Trophoblast cell (in vitro differentiated cells and primary cell): ENCODE data around the gene MARCO.

Experiments
- DNase-seq, 2 donors: peaks; one replicate each; pipeline ENCODE4 v3.0.0-alpha.2; 2016
- H2AFZ ChIP-seq: 2 replicates; pipeline ENCODE4 v1.6.1; 2013; ENCODE audit warnings: low read length, moderate library complexity, mild to moderate bottlenecking; ENCODE audit not compliant: insufficient read depth, poor library complexity
- H2AK5ac ChIP-seq: 2 replicates; pipeline ENCODE4 v1.6.1; 2013; ENCODE audit warnings: mild to moderate bottlenecking, low read length
- H2BK120ac ChIP-seq: 2 replicates; pipeline ENCODE4 v1.6.1; 2013; ENCODE audit warnings: low read length, mild to moderate bottlenecking, moderate library complexity; ENCODE audit not compliant: insufficient read depth, poor library complexity
- H2BK12ac ChIP-seq: 2 replicates; pipeline ENCODE4 v1.6.1; 2013; ENCODE audit warnings: mild to moderate bottlenecking, low read length, moderate library complexity
- H2BK5ac ChIP-seq: 2 replicates; pipeline ENCODE4 v1.6.1; 2013; ENCODE audit warnings: low read length, low read depth, moderate library complexity, mild to moderate bottlenecking; ENCODE audit not compliant: poor library complexity
- H3K14ac ChIP-seq: 2 replicates; pipeline ENCODE4 v1.6.1; 2013; ENCODE audit warnings: mild to moderate bottlenecking, low read length
- H3K18ac ChIP-seq: 2 replicates; pipeline ENCODE4 v1.6.1; 2013; ENCODE audit warnings: mild to moderate bottlenecking, low read length
- H3K23ac ChIP-seq: 2 replicates; pipeline ENCODE4 v1.6.1; 2013; ENCODE audit warnings: low read length
- H3K27ac ChIP-seq: 2 replicates; pipeline ENCODE4 v1.5.1; 2013; ENCODE audit warnings: low read depth, mild to moderate bottlenecking, inconsistent platforms, low read length, moderate library complexity
- H3K27me3 ChIP-seq: 2 replicates; pipeline ENCODE4 v1.6.1; 2013; ENCODE audit warnings: inconsistent platforms, mild to moderate bottlenecking, low read length, moderate library complexity; ENCODE audit not compliant: insufficient read depth
- H3K36me3 ChIP-seq, 2 experiments: 1 replicate in 1 of 2; 2 replicates in 1 of 2; pipeline ENCODE4 v1.6.1; 2013; ENCODE audit warnings: low read length in 2 of 2, mild to moderate bottlenecking in 2 of 2, moderate library complexity in 1 of 2; ENCODE audit not compliant: insufficient read depth in 2 of 2, control insufficient read depth in 1 of 2
- H3K4ac ChIP-seq: 2 replicates; pipeline ENCODE4 v1.6.1; 2013; ENCODE audit warnings: low read depth, mild to moderate bottlenecking, low read length, moderate library complexity
- H3K4me1 ChIP-seq, 2 experiments: 1 replicate in 1 of 2; 2 replicates in 1 of 2; pipeline ENCODE4 v1.6.1; 2013; ENCODE audit warnings: low read length in 2 of 2, mild to moderate bottlenecking in 2 of 2, moderate library complexity in 1 of 2; ENCODE audit not compliant: insufficient read depth in 2 of 2, control insufficient read depth in 1 of 2
- H3K4me2 ChIP-seq: 2 replicates; pipeline ENCODE4 v1.6.1; 2013; ENCODE audit warnings: inconsistent platforms, mild to moderate bottlenecking, low read length, moderate library complexity
- H3K4me3 ChIP-seq: 2 replicates; pipeline ENCODE4 v1.5.1; 2013; ENCODE audit warnings: mild to moderate bottlenecking, low read depth, low read length, inconsistent platforms
- H3K79me1 ChIP-seq: one replicate; pipeline ENCODE4 v1.6.1; 2013; ENCODE audit warnings: low read length
- H3K79me2 ChIP-seq: 2 replicates; pipeline ENCODE4 v1.6.1; 2013; ENCODE audit warnings: low read length, mild to moderate bottlenecking; ENCODE audit not compliant: control insufficient read depth, insufficient read depth, poor library complexity
- H3K9ac ChIP-seq: 2 replicates; pipeline ENCODE4 v1.6.1; 2013; ENCODE audit warnings: mild to moderate bottlenecking, low read length
- H3K9me3 ChIP-seq: 2 replicates; pipeline ENCODE4 v1.6.1; 2013; ENCODE audit warnings: low read depth, mild to moderate bottlenecking, control low read depth, inconsistent platforms, low read length; ENCODE audit not compliant: insufficient read depth
- H4K12ac ChIP-seq: 2 replicates; pipeline ENCODE4 v1.6.1; 2013; ENCODE audit warnings: low read depth, mild to moderate bottlenecking, low read length, moderate library complexity
- H4K8ac ChIP-seq: 2 replicates; pipeline ENCODE4 v1.6.1; 2013; ENCODE audit warnings: low read depth, mild to moderate bottlenecking, low read length, moderate library complexity
- H4K91ac ChIP-seq: one replicate; pipeline ENCODE4 v1.6.1; 2013; ENCODE audit warnings: low read depth, mild to moderate bottlenecking, low read length, moderate library complexity
- WGBS: extraction: QIAGEN DNeasy Blood & Tissue Kit; methylation state at CpG from one replicate; pipeline ENCODE4 v1.1.7; 2013; ENCODE audit warnings: missing lambda C conversion rate; ENCODE audit not compliant: insufficient read length, insufficient coverage; ENCODE audit errors: extremely low coverage; 5-methylcytosine and 5-hydroxymethylcytosine counted together

The MARCO gene

DNA sequence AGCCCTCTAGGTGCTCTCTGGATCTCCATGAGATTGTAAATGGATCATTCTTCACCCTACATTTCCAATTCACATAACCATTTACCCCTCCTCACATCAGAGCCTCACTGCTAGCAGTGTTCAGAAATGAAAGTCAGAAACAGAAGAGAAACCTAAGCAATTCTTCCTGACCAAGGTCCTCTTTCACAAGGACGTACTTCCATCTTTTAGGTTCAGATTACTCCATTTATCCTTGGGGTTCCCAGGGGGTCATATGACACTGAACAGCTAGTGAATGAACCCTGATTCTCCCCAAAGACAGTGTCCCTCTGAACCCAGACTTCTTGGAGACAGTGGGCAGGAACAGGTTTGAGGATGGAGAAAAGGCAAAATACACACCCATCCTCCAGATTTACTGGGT lies 12.9 kb upstream of the MARCO start:
- no peak for DNase-seq
- Histone ChIP-seq H4K12ac (no peak overlapping the region), H2BK5ac (no peak overlapping the region), H3K27me3 (no peaks in the 10 kb centered on the region), H4K8ac (no peak overlapping the region), H3K9me3 (no peaks in the 10 kb centered on the region), H3K79me1 (no peaks in the 10 kb centered on the region), H2AK5ac (no peak overlapping the region), H2BK120ac (no peak overlapping the region), H3K4me2 (no peak overlapping the region), H3K23ac (peak overlapping the region; percentile 90), H3K9ac (no peak overlapping the region), H3K4me1 (no peaks in the 10 kb centered on the region), H3K14ac (no peak overlapping the region), H3K18ac (no peak overlapping the region), H4K91ac (no peak overlapping the region), H3K4me3 (no peak overlapping the region), H3K4ac (no peak overlapping the region), H3K36me3 (no peaks in the 10 kb centered on the region), H2BK12ac (no peak overlapping the region), H2AFZ (no peak overlapping the region), H3K27ac (no peak overlapping the region), H3K79me2 (no peaks in the 10 kb centered on the region)
- WGBS = no CpG with 5 or more reads among the region's 1 CpG

DNA sequence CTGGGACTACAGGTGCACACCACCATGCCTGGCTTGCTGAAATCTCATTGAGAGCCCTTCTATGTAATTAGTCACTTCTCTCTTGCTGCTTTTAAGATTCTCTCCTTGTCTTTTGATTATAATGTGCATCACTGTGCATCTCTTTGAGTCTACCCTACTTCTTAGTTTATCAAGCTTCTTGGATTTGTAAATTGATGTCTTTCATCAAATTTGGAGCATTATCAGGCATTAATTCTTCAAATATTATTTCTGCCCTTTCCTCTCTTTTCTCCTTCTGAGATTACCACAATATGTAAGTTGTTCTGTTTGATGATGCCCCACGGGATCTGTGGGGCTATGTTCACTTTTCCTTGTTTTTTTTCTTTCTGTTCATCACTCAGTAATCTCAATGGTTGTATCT lies 9.0 kb upstream of the MARCO start:
- Histone ChIP-seq H2BK120ac (no peak overlapping the region), H2BK5ac (no peak overlapping the region), H4K91ac (no peak overlapping the region), H3K23ac (no peak overlapping the region), H3K79me2 (no peaks in the 10 kb centered on the region), H3K18ac (no peak overlapping the region), H3K14ac (no peak overlapping the region), H3K36me3 (no peaks in the 10 kb centered on the region), H2AK5ac (no peak overlapping the region), H4K8ac (no peak overlapping the region), H3K27me3 (no peaks in the 10 kb centered on the region), H2BK12ac (no peak overlapping the region), H3K4ac (no peak overlapping the region), H2AFZ (no peak overlapping the region), H3K4me1 (no peaks in the 10 kb centered on the region), H3K27ac (no peak overlapping the region), H4K12ac (no peak overlapping the region), H3K9ac (no peak overlapping the region), H3K79me1 (no peaks in the 10 kb centered on the region), H3K9me3 (no peaks in the 10 kb centered on the region), H3K4me2 (no peak overlapping the region), H3K4me3 (no peak overlapping the region)
- WGBS = no CpG with 5 or more reads among the region's 1 CpG
- DNase-seq = no peak

DNA sequence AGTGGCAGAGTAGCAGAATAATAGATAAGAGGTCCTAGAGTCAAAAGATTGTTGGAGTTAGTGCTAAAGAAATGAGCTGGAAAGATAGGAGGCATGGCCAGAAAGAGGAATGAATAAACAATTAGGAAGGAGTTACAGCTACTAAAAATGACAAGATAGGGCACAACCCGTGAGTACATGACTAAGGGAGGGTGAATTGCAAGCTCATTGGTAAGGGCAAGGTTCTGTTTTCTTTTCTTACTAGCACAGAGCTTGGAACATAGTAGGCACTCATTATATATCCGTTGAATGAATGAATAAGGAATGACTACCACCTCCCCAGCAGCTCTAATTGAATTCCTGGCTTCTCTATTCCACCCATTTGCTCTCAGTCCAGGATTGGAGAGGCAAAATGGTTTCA lies 5.7 kb upstream of the MARCO start:
- Histone ChIP-seq H3K14ac (no peak overlapping the region), H3K4me1 (no peaks in the 10 kb centered on the region), H3K79me2 (no peaks in the 10 kb centered on the region), H2BK12ac (no peak overlapping the region), H4K91ac (no peak overlapping the region), H3K23ac (no peak overlapping the region), H3K27ac (no peak overlapping the region), H3K18ac (no peak overlapping the region), H3K27me3 (no peaks in the 10 kb centered on the region), H2AK5ac (no peak overlapping the region), H4K8ac (no peak overlapping the region), H2AFZ (no peak overlapping the region), H3K9me3 (peaks cover 3% of the 10 kb centered on the region), H2BK120ac (no peak overlapping the region), H3K9ac (no peak overlapping the region), H4K12ac (no peak overlapping the region), H3K4me2 (no peak overlapping the region), H3K36me3 (no peaks in the 10 kb centered on the region), H2BK5ac (no peak overlapping the region), H3K4ac (no peak overlapping the region), H3K79me1 (no peaks in the 10 kb centered on the region), H3K4me3 (no peak overlapping the region)
- DNase-seq = no peak
- WGBS = no CpG with 5 or more reads among the region's 2 CpGs

DNA sequence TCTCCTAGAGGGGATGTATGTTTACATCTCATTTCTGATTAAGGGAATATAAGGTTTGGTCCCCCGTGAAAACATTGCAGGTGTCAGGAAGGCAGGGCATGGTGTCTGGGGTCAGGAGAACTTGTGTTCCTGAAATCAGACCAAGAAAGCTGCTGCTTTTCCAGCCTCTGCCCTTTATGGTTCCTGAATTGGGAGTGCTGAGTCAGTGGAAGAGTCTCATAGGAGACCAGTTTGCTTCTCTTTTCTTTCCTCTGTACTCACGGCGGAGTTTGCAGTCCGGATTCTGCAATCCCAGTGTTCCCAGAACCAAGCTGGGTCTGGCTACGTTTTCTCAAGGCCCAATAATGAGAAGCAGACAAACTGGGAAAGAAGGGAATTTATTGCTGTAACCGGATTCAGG lies 5.1 kb upstream of the MARCO start:
- H3K79me2 ChIP-seq = no peaks in the 10 kb centered on the region
- no peak for DNase-seq
- H3K23ac ChIP-seq = no peak overlapping the region
- peaks cover 3% of the 10 kb centered on the region for H3K9me3 ChIP-seq
- H2BK120ac ChIP-seq = no peak overlapping the region
- no peak overlapping the region for H4K8ac ChIP-seq
- H3K4me3 ChIP-seq = no peak overlapping the region
- no peak overlapping the region for H3K27ac ChIP-seq
- no peak overlapping the region for H2BK5ac ChIP-seq
- WGBS = no CpG with 5 or more reads among the region's 6 CpGs
- no peak overlapping the region for H4K91ac ChIP-seq
- no peak overlapping the region for H2BK12ac ChIP-seq
- H3K27me3 ChIP-seq = no peaks in the 10 kb centered on the region
- no peak overlapping the region for H2AFZ ChIP-seq
- no peak overlapping the region for H3K18ac ChIP-seq
- no peaks in the 10 kb centered on the region for H3K36me3 ChIP-seq
- H3K4ac ChIP-seq = no peak overlapping the region
- no peaks in the 10 kb centered on the region for H3K4me1 ChIP-seq
- H3K9ac ChIP-seq = no peak overlapping the region
- no peak overlapping the region for H3K14ac ChIP-seq
- H3K79me1 ChIP-seq = no peaks in the 10 kb centered on the region
- no peak overlapping the region for H3K4me2 ChIP-seq
- no peak overlapping the region for H4K12ac ChIP-seq
- H2AK5ac ChIP-seq = no peak overlapping the region
